PC-9 (cell line): ENCODE results near the gene BMI1. TPM values are rescaled to one million over a fixed set of nuclear protein-coding genes. Genes with fewer than 3 reads are reported as not detected.

ENCODE experiments used
- BruUV-seq: library from RNA; stranded (reverse); fragments of 400-500 nt; replicated peaks from 2 replicates; lab custom pipeline; 2021; lab: Mats Ljungman, UMichigan
- CTCF ChIA-PET: fragments of 300-600 bp; sonication (Branson Sonifier 250); formaldehyde crosslinking; loops from one replicate; lab custom pipeline; 2022; ENCODE audit warnings: antibody characterized with exemption; lab: Charles Lee
- POLR2A ChIA-PET: fragments of 300-600 bp; sonication (Branson Sonifier 250); formaldehyde crosslinking; loops from one replicate; lab custom pipeline; 2022; ENCODE audit warnings: antibody characterized with exemption; ENCODE audit not compliant: unreplicated experiment; lab: Charles Lee
- DNase-seq, 2 experiments: peaks; one replicate each; pipeline versions ENCODE4 v3.0.0 to v3.0.0-alpha.2; 2015 to 2022; ENCODE audit warnings: mixed read lengths in 1 of 2
- H2AFZ ChIP-seq: fragments of 200-600 bp; sonication (generic); 2 replicates; pipeline ENCODE4 v1.8.1; 2017; ENCODE audit warnings: antibody characterized with exemption
- H3F3A ChIP-seq: fragments of 200-600 bp; sonication (generic); 2 replicates; pipeline ENCODE4 v1.8.1; 2017; ENCODE audit warnings: antibody characterized with exemption, mild to moderate bottlenecking, low read depth; ENCODE audit not compliant: insufficient read depth
- H3K27ac ChIP-seq: fragments of 200-600 bp; sonication (generic); 2 replicates; pipeline ENCODE4 v1.6.1; 2016; ENCODE audit warnings: mixed run types
- H3K27me3 ChIP-seq: fragments of 200-600 bp; sonication (generic); 2 replicates; pipeline ENCODE4 v1.6.1; 2016; ENCODE audit warnings: low read depth, mixed run types; ENCODE audit not compliant: insufficient read depth
- H3K36me3 ChIP-seq: fragments of 200-600 bp; sonication (generic); 2 replicates; pipeline ENCODE4 v1.6.1; 2016; ENCODE audit warnings: low read depth, mixed run types
- H3K4me1 ChIP-seq: fragments of 200-600 bp; sonication (generic); replicated peaks from 2 replicates; pipeline ENCODE4 v1.6.1; 2016; ENCODE audit warnings: mixed run types; ENCODE audit not compliant: insufficient read depth
- H3K4me2 ChIP-seq: fragments of 200-600 bp; sonication (generic); 2 replicates; pipeline ENCODE4 v1.6.1; 2017; ENCODE audit warnings: mixed run types
- H3K4me3 ChIP-seq: fragments of 200-600 bp; sonication (generic); 2 replicates; pipeline ENCODE4 v1.6.1; 2016; ENCODE audit warnings: mixed run types
- H3K79me2 ChIP-seq: fragments of 200-600 bp; sonication (generic); 2 replicates; pipeline ENCODE4 v1.6.1; 2017; ENCODE audit warnings: low read depth, mixed run types
- H3K9me2 ChIP-seq: fragments of 200-600 bp; sonication (generic); 2 replicates; pipeline ENCODE4 v1.8.1; 2017; ENCODE audit warnings: mild to moderate bottlenecking; ENCODE audit not compliant: insufficient read depth
- H3K9me3 ChIP-seq: fragments of 200-600 bp; sonication (generic); 2 replicates; pipeline ENCODE4 v1.8.1; 2016; ENCODE audit warnings: low read depth; ENCODE audit not compliant: insufficient read depth
- H4K20me1 ChIP-seq: fragments of 200-600 bp; sonication (generic); 2 replicates; pipeline ENCODE4 v1.8.1; 2017; ENCODE audit not compliant: insufficient read depth
- CTCF ChIP-seq: fragments of 200-600 bp; sonication (generic); conservative IDR thresholded peaks from 2 replicates; pipeline ENCODE4 v1.6.1; 2017; ENCODE audit warnings: mixed run types, antibody characterized with exemption, mild to moderate bottlenecking, moderate library complexity
- EZH2 ChIP-seq: fragments of 200-600 bp; sonication (generic); IDR thresholded peaks from 2 replicates; pipeline ENCODE4 v1.8.0; 2017; ENCODE audit warnings: antibody characterized with exemption, low read depth
- intact Hi-C: fragments of 100-400 bp; cut with micrococcal nuclease; formaldehyde crosslinking; loops from one replicate; pipeline ENCODE4 v1.10.0; 2022; ENCODE audit not compliant: unreplicated experiment
- total RNA-seq: library from RNA; stranded (reverse); gene quantifications from 2 replicates; pipeline ENCODE4 v1.2.3, GENCODE V29; 2021

The BMI1 gene
- total RNA-seq, 1 experiment from 2014 or later: 48.4 TPM

GRCh38 chr10:22368402-22368801 is 47.5 kb downstream of the BMI1 start:
- TF ChIP-seq EZH2: no peak
- TF ChIP-seq CTCF: no peak

GRCh38 chr10:22368981-22369380 is 48.1 kb downstream of the BMI1 start:
- Histone ChIP-seq H3K4me2 (no peak overlapping the region), H3F3A (no peaks in the 10 kb centered on the region)
- BruUV-seq: no TSS peak

More at GRCh38 chr10:22368402-22368801, 47.5 kb downstream of the BMI1 start:
- no peak for DNase-seq
- H3K27ac ChIP-seq: no peak overlapping the region
- H3K27me3 ChIP-seq: no peaks in the 10 kb centered on the region
- H3F3A ChIP-seq: no peaks in the 10 kb centered on the region
- H3K4me2 ChIP-seq: no peak overlapping the region
- no peak overlapping the region for H2AFZ ChIP-seq
- no TSS peak for BruUV-seq
- H3K36me3 ChIP-seq: no peaks in the 10 kb centered on the region
- POLR2A ChIA-PET: no interaction called here
- H3K9me3 ChIP-seq: no peaks in the 10 kb centered on the region
- H3K79me2 ChIP-seq: no peaks in the 10 kb centered on the region
- no peaks in the 10 kb centered on the region for H4K20me1 ChIP-seq
- no peak overlapping the region for H3K4me3 ChIP-seq
- intact Hi-C loops: no loop called here
- H3K4me1 ChIP-seq: no peaks in the 10 kb centered on the region
- no peaks in the 10 kb centered on the region for H3K9me2 ChIP-seq
- CTCF ChIA-PET: no interaction called here

GRCh38 chr10:22369434-22370072 is 48.7 kb downstream of the BMI1 start:
- CTCF ChIA-PET: no interaction called here
- H2AFZ ChIP-seq: no peak overlapping the region
- no peak overlapping the region for H3K4me2 ChIP-seq
- H3K4me1 ChIP-seq: no peaks in the 10 kb centered on the region
- BruUV-seq: no TSS peak
- H3K9me3 ChIP-seq: no peaks in the 10 kb centered on the region
- no peaks in the 10 kb centered on the region for H3K36me3 ChIP-seq
- peak in 1 of 2 experiments; percentile 49 for DNase-seq
- POLR2A ChIA-PET: no interaction called here
- intact Hi-C loops: no loop called here
- no peaks in the 10 kb centered on the region for H4K20me1 ChIP-seq
- H3K79me2 ChIP-seq: no peaks in the 10 kb centered on the region
- no peaks in the 10 kb centered on the region for H3K9me2 ChIP-seq
- TF ChIP-seq CTCF (no peak), EZH2 (no peak)
- no peaks in the 10 kb centered on the region for H3F3A ChIP-seq
- H3K4me3 ChIP-seq: no peak overlapping the region
- H3K27me3 ChIP-seq: no peaks in the 10 kb centered on the region
- no peak overlapping the region for H3K27ac ChIP-seq

More at GRCh38 chr10:22368981-22369380, 48.1 kb downstream of the BMI1 start:
- Histone ChIP-seq H3K9me2 (no peaks in the 10 kb centered on the region), H3K27ac (no peak overlapping the region), H3K79me2 (no peaks in the 10 kb centered on the region), H3K36me3 (no peaks in the 10 kb centered on the region), H3K9me3 (no peaks in the 10 kb centered on the region), H2AFZ (no peak overlapping the region), H3K4me3 (no peak overlapping the region), H4K20me1 (no peaks in the 10 kb centered on the region), H3K4me1 (no peaks in the 10 kb centered on the region), H3K27me3 (no peaks in the 10 kb centered on the region)
- TF ChIP-seq EZH2: no peak
- TF ChIP-seq CTCF: no peak
- CTCF ChIA-PET: no interaction called here
- intact Hi-C loops: no loop called here
- POLR2A ChIA-PET: no interaction called here
- DNase-seq: no peak
